ENCODE results near the gene ABHD12B. TPM values are rescaled to one million over a fixed set of nuclear protein-coding genes. Genes with fewer than 3 reads are reported as not detected.

ABHD12B gene
- total and polyA plus RNA-seq, 2 donors (not counting 1 experiment from before 2014, with no cell fraction given), result under 0.01 TPM; not detected in 1

DNA sequence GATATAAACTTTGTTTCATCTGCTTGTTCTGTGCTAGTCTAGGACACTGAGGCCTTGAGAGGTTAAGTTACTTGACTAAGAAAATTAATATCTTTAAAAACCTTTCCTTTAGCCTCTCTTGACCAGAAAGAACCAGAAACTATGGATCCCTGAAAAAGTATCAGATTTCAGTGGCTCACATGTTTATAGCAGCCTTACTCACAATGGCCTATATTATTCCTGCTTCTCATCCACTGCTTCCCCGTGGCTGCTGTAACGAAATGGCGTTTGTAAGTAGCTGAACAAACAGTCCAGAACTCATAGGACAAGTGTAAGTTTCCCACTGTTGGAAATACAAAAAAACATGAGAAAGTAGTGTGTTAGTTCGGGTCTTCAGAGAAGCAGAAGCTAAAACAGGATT, 75.6 kb downstream of the ABHD12B start:
- no peak overlapping the region for H3K9ac ChIP-seq (ENCODE audit: insufficient read depth, low read length)
- no peaks in the 10 kb centered on the region for H3K4me1 ChIP-seq (ENCODE audit: control insufficient read depth, extremely low read depth, insufficient read depth, low read length)
- H3K27me3 ChIP-seq (ENCODE audit: control insufficient read depth, insufficient read depth, low read length), result no peaks in the 10 kb centered on the region
- no peaks in the 10 kb centered on the region for H4K20me1 ChIP-seq (ENCODE audit: control insufficient read depth, extremely low read depth, insufficient read depth, low read length)
- H3K9me3 ChIP-seq (ENCODE audit: control insufficient read depth, insufficient read depth, low read depth, low read length), result no peaks in the 10 kb centered on the region
- H3K36me3 ChIP-seq (ENCODE audit: control insufficient read depth, insufficient read depth, low read length), result no peaks in the 10 kb centered on the region
- peak; percentile 28 to 67 for DNase-seq (ENCODE audit: low read depth in 2 of 2)
- no peak for TF ChIP-seq EZH2 (IDR thresholded peaks at IDR 0.05; ENCODE audit: low read length, missing control alignments)
- TF ChIP-seq, protein P1, sequence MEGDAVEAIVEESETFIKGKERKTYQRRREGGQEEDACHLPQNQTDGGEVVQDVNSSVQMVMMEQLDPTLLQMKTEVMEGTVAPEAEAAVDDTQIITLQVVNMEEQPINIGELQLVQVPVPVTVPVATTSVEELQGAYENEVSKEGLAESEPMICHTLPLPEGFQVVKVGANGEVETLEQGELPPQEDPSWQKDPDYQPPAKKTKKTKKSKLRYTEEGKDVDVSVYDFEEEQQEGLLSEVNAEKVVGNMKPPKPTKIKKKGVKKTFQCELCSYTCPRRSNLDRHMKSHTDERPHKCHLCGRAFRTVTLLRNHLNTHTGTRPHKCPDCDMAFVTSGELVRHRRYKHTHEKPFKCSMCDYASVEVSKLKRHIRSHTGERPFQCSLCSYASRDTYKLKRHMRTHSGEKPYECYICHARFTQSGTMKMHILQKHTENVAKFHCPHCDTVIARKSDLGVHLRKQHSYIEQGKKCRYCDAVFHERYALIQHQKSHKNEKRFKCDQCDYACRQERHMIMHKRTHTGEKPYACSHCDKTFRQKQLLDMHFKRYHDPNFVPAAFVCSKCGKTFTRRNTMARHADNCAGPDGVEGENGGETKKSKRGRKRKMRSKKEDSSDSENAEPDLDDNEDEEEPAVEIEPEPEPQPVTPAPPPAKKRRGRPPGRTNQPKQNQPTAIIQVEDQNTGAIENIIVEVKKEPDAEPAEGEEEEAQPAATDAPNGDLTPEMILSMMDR (conservative IDR thresholded peaks at IDR 0.05 in 1 of 2, IDR thresholded peaks at IDR 0.05 in 1 of 2; ENCODE audit: low read depth in 1 of 2, low read length in 2 of 2), result no peak
- no peaks in the 10 kb centered on the region for H3K79me2 ChIP-seq (ENCODE audit: control insufficient read depth, insufficient read depth, low read length)
- H3K27ac ChIP-seq (ENCODE audit: insufficient read depth, low read length), result no peak overlapping the region
- H2AFZ ChIP-seq (ENCODE audit: low read length), result peak overlapping the region; percentile 37
- no peak overlapping the region for H3K4me3 ChIP-seq (replicated peaks in 1 of 4; ENCODE audit: control extremely low read depth in 1 of 4, insufficient read depth in 1 of 4, low read depth in 3 of 4, low read length in 4 of 4)
- no peak overlapping the region for H3K4me2 ChIP-seq (ENCODE audit: extremely low read depth, insufficient read depth, low read length)

DNA sequence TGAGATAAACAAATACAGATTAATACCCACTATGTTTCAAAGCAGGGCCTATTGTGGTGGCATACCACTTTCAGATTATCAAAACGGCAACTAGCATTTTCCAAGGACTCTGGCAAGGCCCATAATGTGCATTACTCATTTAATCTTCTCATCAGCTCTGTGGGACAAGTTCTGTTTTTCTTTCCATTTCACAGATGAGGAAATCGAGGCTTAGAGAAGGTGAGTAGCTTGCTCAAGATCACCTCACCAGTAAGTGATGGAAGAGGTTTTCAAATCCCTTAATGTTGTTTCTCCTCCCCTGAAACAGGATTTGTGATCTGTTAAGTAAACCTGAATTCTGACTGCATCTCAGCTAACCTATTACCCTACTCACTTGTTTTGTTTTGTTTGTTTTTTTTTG, 76.4 kb downstream of the ABHD12B start:
- Histone ChIP-seq H4K20me1 (ENCODE audit: control insufficient read depth, extremely low read depth, insufficient read depth, low read length) (no peaks in the 10 kb centered on the region), H3K36me3 (ENCODE audit: control insufficient read depth, insufficient read depth, low read length) (no peaks in the 10 kb centered on the region), H3K4me1 (ENCODE audit: control insufficient read depth, extremely low read depth, insufficient read depth, low read length) (no peaks in the 10 kb centered on the region), H3K4me3 (replicated peaks in 1 of 4; ENCODE audit: control extremely low read depth in 1 of 4, insufficient read depth in 1 of 4, low read depth in 3 of 4, low read length in 4 of 4) (no peak overlapping the region), H3K4me2 (ENCODE audit: extremely low read depth, insufficient read depth, low read length) (no peak overlapping the region), H3K9me3 (ENCODE audit: control insufficient read depth, insufficient read depth, low read depth, low read length) (no peaks in the 10 kb centered on the region), H3K79me2 (ENCODE audit: control insufficient read depth, insufficient read depth, low read length) (no peaks in the 10 kb centered on the region), H3K27me3 (ENCODE audit: control insufficient read depth, insufficient read depth, low read length) (no peaks in the 10 kb centered on the region), H2AFZ (ENCODE audit: low read length) (no peak overlapping the region), H3K9ac (ENCODE audit: insufficient read depth, low read length) (no peak overlapping the region), H3K27ac (ENCODE audit: insufficient read depth, low read length) (no peak overlapping the region)
- TF ChIP-seq, protein P1 (conservative IDR thresholded peaks at IDR 0.05 in 1 of 2, IDR thresholded peaks at IDR 0.05 in 1 of 2; ENCODE audit: low read depth in 1 of 2, low read length in 2 of 2), result no peak
- TF ChIP-seq EZH2 (IDR thresholded peaks at IDR 0.05; ENCODE audit: low read length, missing control alignments), result no peak
- DNase-seq (ENCODE audit: low read depth in 2 of 2), result no peak

- H4K20me1 ChIP-seq (ENCODE audit: control insufficient read depth, extremely low read depth, insufficient read depth, low read length), result no peaks in the 10 kb centered on the region
- H2AFZ ChIP-seq (ENCODE audit: low read length), result no peak overlapping the region
- no peaks in the 10 kb centered on the region for H3K9me3 ChIP-seq (ENCODE audit: control insufficient read depth, insufficient read depth, low read depth, low read length)
- no peak for TF ChIP-seq EZH2 (IDR thresholded peaks at IDR 0.05; ENCODE audit: low read length, missing control alignments)
- TF ChIP-seq, protein P1 (conservative IDR thresholded peaks at IDR 0.05 in 1 of 2, IDR thresholded peaks at IDR 0.05 in 1 of 2; ENCODE audit: low read depth in 1 of 2, low read length in 2 of 2), result no peak
- peaks cover 6% of the 10 kb centered on the region for H3K4me1 ChIP-seq (ENCODE audit: control insufficient read depth, extremely low read depth, insufficient read depth, low read length)
- H3K27me3 ChIP-seq (ENCODE audit: control insufficient read depth, insufficient read depth, low read length), result no peaks in the 10 kb centered on the region
- no peak overlapping the region for H3K9ac ChIP-seq (ENCODE audit: insufficient read depth, low read length)
- no peak overlapping the region for H3K27ac ChIP-seq (ENCODE audit: insufficient read depth, low read length)
- H3K4me2 ChIP-seq (ENCODE audit: extremely low read depth, insufficient read depth, low read length), result no peak overlapping the region
- DNase-seq (ENCODE audit: low read depth in 2 of 2), result no peak
- H3K4me3 ChIP-seq (replicated peaks in 1 of 4; ENCODE audit: control extremely low read depth in 1 of 4, insufficient read depth in 1 of 4, low read depth in 3 of 4, low read length in 4 of 4), result no peak overlapping the region
- no peaks in the 10 kb centered on the region for H3K36me3 ChIP-seq (ENCODE audit: control insufficient read depth, insufficient read depth, low read length)
- H3K79me2 ChIP-seq (ENCODE audit: control insufficient read depth, insufficient read depth, low read length), result no peaks in the 10 kb centered on the region
Observed at GRCh38 chr14:50951032-50951431, 79.2 kb downstream of the ABHD12B start.

Measured in fibroblast of lung (primary cell).